Inflammatory macrophage treated with lipopolysaccharide for 4 hours (primary cell): ENCODE measurements around the gene KRTAP4-1.
A peak's percentile ranks its signal among the peaks of the same experiment; 100 is the strongest.
"Not testable (repeated sequence)": the region's sequence is repeated elsewhere in the genome, so short reads cannot be mapped to it uniquely, and the experiment has no call there.

Source experiments
- DNase-seq: peaks from one replicate; pipeline ENCODE4 v3.0.0-alpha.2; 2020

The KRTAP4-1 gene

GRCh38 chr17:41184480-41184961, at the start of gene KRTAP4-1:
Gene KRTAP4-1, minus strand, starts transcription at chr17:41184911. Its CDS starts 57 bp downstream, at chr17:41184854.
- DNase-seq = no peak

- not testable (repeated sequence) for DNase-seq
Observed at GRCh38 chr17:41232399-41233105, 47.8 kb upstream of the KRTAP4-1 start, which contains the start of gene KRTAP9-3. Gene KRTAP9-3, plus strand, starts transcription at chr17:41232449. Its CDS starts 53 bp downstream, at chr17:41232502.

GRCh38 chr17:41231731-41232130, 47.0 kb upstream of the KRTAP4-1 start:
- no peak for DNase-seq

GRCh38 chr17:41230094-41230493, 45.4 kb upstream of the KRTAP4-1 start:
- DNase-seq = no peak

GRCh38 chr17:41226598-41227095, 41.9 kb upstream of the KRTAP4-1 start, which contains the start of gene KRTAP9-2:
Gene KRTAP9-2, plus strand, starts transcription at chr17:41226648. Its CDS starts 7 bp downstream, at chr17:41226655.
- not testable (repeated sequence) for DNase-seq

GRCh38 chr17:41226051-41226450, 41.3 kb upstream of the KRTAP4-1 start:
- no peak for DNase-seq

GRCh38 chr17:41223821-41224220, 39.1 kb upstream of the KRTAP4-1 start:
- no peak for DNase-seq

- no peak for DNase-seq
Observed at GRCh38 chr17:41215681-41216080, 31.0 kb upstream of the KRTAP4-1 start.

- DNase-seq = no peak
Observed at GRCh38 chr17:41212524-41213169, 27.9 kb upstream of the KRTAP4-1 start.

- DNase-seq = no peak
Observed at GRCh38 chr17:41211845-41212466, 27.2 kb upstream of the KRTAP4-1 start.

GRCh38 chr17:41199421-41200078, 14.8 kb upstream of the KRTAP4-1 start:
- no peak for DNase-seq

- DNase-seq = no peak
Observed at GRCh38 chr17:41196068-41196467, 11.4 kb upstream of the KRTAP4-1 start.

GRCh38 chr17:41190328-41190727, 5.6 kb upstream of the KRTAP4-1 start:
- DNase-seq = no peak

GRCh38 chr17:41189837-41190318, 5.2 kb upstream of the KRTAP4-1 start, which contains the start of gene KRTAP9-1:
Gene KRTAP9-1, plus strand, starts transcription at chr17:41189887. Its CDS starts 0 bp downstream, at chr17:41189887.
- not testable (repeated sequence) for DNase-seq

- no peak for DNase-seq
Observed at GRCh38 chr17:41186872-41187271, 2.2 kb upstream of the KRTAP4-1 start.

GRCh38 chr17:41185001-41185400, 290 bp upstream of the KRTAP4-1 start:
- no peak for DNase-seq

GRCh38 chr17:41178843-41179616, 5.7 kb downstream of the KRTAP4-1 start:
- DNase-seq = no peak

- DNase-seq = peak; percentile 67
Observed at GRCh38 chr17:41178341-41178740, 6.4 kb downstream of the KRTAP4-1 start.

GRCh38 chr17:41177727-41178271, 6.9 kb downstream of the KRTAP4-1 start, which contains the start of gene KRTAP4-2:
Gene KRTAP4-2, minus strand, starts transcription at chr17:41178221. Its CDS starts 57 bp downstream, at chr17:41178164.
- DNase-seq = no peak

GRCh38 chr17:41176744-41177387, 7.8 kb downstream of the KRTAP4-1 start:
- peak; percentile 13 for DNase-seq

- no peak for DNase-seq
Observed at GRCh38 chr17:41171886-41172285, 12.8 kb downstream of the KRTAP4-1 start.
